GM23338 (cell line): Measurements from ENCODE around the gene STPG1. TPM values are rescaled to one million over a fixed set of nuclear protein-coding genes. Genes with fewer than 3 reads are reported as not detected.
A peak's percentile ranks its signal among the peaks of the same experiment; 100 is the strongest.

ENCODE experiments used
- ATAC-seq: fragments of 200-7000 bp; cut with Tn5 transposase; 3 replicates; pipeline ENCODE4 v1.9.1; 2020
- DNase-seq: peaks from one replicate; pipeline ENCODE4 v3.0.0-alpha.2; 2015; ENCODE audit warnings: low spot score
- H2AFZ ChIP-seq: fragments of 200-600 bp; sonication (generic); 2 replicates; pipeline ENCODE4 v1.8.0; 2016; ENCODE audit warnings: antibody characterized with exemption, mild to moderate bottlenecking, moderate library complexity
- H3F3A ChIP-seq: fragments of 200-600 bp; sonication (generic); replicated peaks from 2 replicates; pipeline ENCODE4 v1.8.0; 2017; ENCODE audit warnings: antibody characterized with exemption, mixed run types, low read depth
- H3K27ac ChIP-seq: fragments of 200-600 bp; sonication (generic); 2 replicates; pipeline ENCODE4 v1.6.1; 2016; ENCODE audit warnings: low read depth
- H3K27me3 ChIP-seq: fragments of 200-600 bp; sonication (generic); 2 replicates; pipeline ENCODE4 v1.8.0; 2016; ENCODE audit warnings: mild to moderate bottlenecking, mixed run types, moderate library complexity; ENCODE audit not compliant: insufficient read depth
- H3K36me3 ChIP-seq: fragments of 200-600 bp; sonication (generic); 2 replicates; pipeline ENCODE4 v1.8.0; 2016; ENCODE audit warnings: mild to moderate bottlenecking; ENCODE audit not compliant: insufficient read depth
- H3K4me1 ChIP-seq: fragments of 200-600 bp; sonication (generic); 2 replicates; pipeline ENCODE4 v1.8.0; 2016; ENCODE audit warnings: mild to moderate bottlenecking, moderate library complexity; ENCODE audit not compliant: insufficient read depth
- H3K4me2 ChIP-seq: fragments of 200-600 bp; sonication (generic); 2 replicates; pipeline ENCODE4 v1.7.1; 2017; ENCODE audit warnings: mixed run types
- H3K4me3 ChIP-seq: fragments of 200-600 bp; sonication (generic); 2 replicates; pipeline ENCODE4 v1.6.1; 2016; ENCODE audit warnings: mixed run types
- H3K79me2 ChIP-seq: fragments of 200-600 bp; sonication (generic); replicated peaks from 2 replicates; pipeline ENCODE4 v1.8.0; 2017; ENCODE audit warnings: mild to moderate bottlenecking; ENCODE audit not compliant: insufficient read depth
- H3K9me2 ChIP-seq: fragments of 200-600 bp; sonication (generic); 2 replicates; pipeline ENCODE4 v1.8.0; 2017; ENCODE audit not compliant: insufficient read depth
- H4K20me1 ChIP-seq: fragments of 200-600 bp; sonication (generic); replicated peaks from 2 replicates; pipeline ENCODE4 v1.8.0; 2017; ENCODE audit warnings: mild to moderate bottlenecking; ENCODE audit not compliant: insufficient read depth
- H3K27ac Mint-ChIP-seq: 2 replicates; pipeline ENCODE4 v1.8.0; 2020; ENCODE audit warnings: inconsistent platforms, mild to moderate bottlenecking, moderate library complexity, mixed read lengths
- H3K27me3 Mint-ChIP-seq: 3 replicates; pipeline ENCODE4 v1.8.0; 2022; ENCODE audit warnings: low read depth, mild to moderate bottlenecking, moderate library complexity, mixed read lengths, inconsistent platforms; ENCODE audit not compliant: insufficient read depth, poor library complexity
- H3K36me3 Mint-ChIP-seq: 3 replicates; pipeline ENCODE4 v1.8.0; 2021; ENCODE audit warnings: low read depth, mild to moderate bottlenecking, inconsistent platforms, moderate library complexity, mixed read lengths
- H3K4me1 Mint-ChIP-seq: 3 replicates; pipeline ENCODE4 v1.8.0; 2020; ENCODE audit warnings: mild to moderate bottlenecking, inconsistent platforms, mixed read lengths
- H3K4me3 Mint-ChIP-seq: 3 replicates; pipeline ENCODE4 v1.8.0; 2021; ENCODE audit warnings: moderate library complexity, mild to moderate bottlenecking, inconsistent platforms, mixed read lengths
- H3K9me3 Mint-ChIP-seq: 3 replicates; pipeline ENCODE4 v1.8.0; 2020; ENCODE audit warnings: moderate library complexity, mild to moderate bottlenecking, inconsistent platforms, mixed read lengths
- ETS1 ChIP-seq: IDR thresholded peaks from 2 replicates; pipeline ENCODE4 v1.6.1; 2016; ENCODE audit warnings: antibody characterized with exemption
- EZH2phosphoT487 ChIP-seq: fragments of 200-600 bp; sonication (generic); IDR thresholded peaks from one replicate; pipeline ENCODE4 v1.8.1; 2018; ENCODE audit warnings: antibody characterized with exemption; ENCODE audit not compliant: unreplicated experiment
- JUNB ChIP-seq: IDR thresholded peaks from one replicate; pipeline ENCODE4 v1.6.1; 2016; ENCODE audit warnings: antibody characterized with exemption; ENCODE audit not compliant: unreplicated experiment
- POLR2AphosphoS5 ChIP-seq: IDR thresholded peaks from 2 replicates; pipeline ENCODE4 v1.6.1; 2016; ENCODE audit warnings: antibody characterized with exemption, low read depth
- STAT1 ChIP-seq: IDR thresholded peaks from one replicate; pipeline ENCODE4 v1.6.1; 2016; ENCODE audit warnings: antibody characterized with exemption; ENCODE audit not compliant: unreplicated experiment
- ZNF114 ChIP-seq: fragments of 250-450 bp; sonication (Bioruptor Pico); IDR thresholded peaks from 2 replicates; pipeline ENCODE4 v1.5.0; 2020; ENCODE audit warnings: mild to moderate bottlenecking, moderate library complexity
- polyA plus RNA-seq: library from polyadenylated mRNA; unstranded; fragments of >200 nt; fragmentation: Nextera tagmentation; extraction: Ambion mirVana; gene quantifications from 2 replicates; pipeline ENCODE4 v1.2.1, GENCODE V29; 2016
- total RNA-seq: library from RNA; depleted of rRNA; stranded (reverse); fragments of >200 nt; shearing (Covaris generic); gene quantifications from 2 replicates; pipeline ENCODE4 v1.2.3, GENCODE V29; 2014
- TF ChIP-seq, protein P1 (sequence below): fragments of 250-450 bp; sonication (Bioruptor Pico); IDR thresholded peaks from 2 replicates; pipeline ENCODE4 v1.5.0; 2020; ENCODE audit warnings: mild to moderate bottlenecking, moderate library complexity
- TF ChIP-seq, protein P2 (sequence below), 2 experiments: fragments of 200-600 bp in 1 of 2; sonication (generic) in 1 of 2; conservative IDR thresholded peaks; 2 replicates each; pipeline versions ENCODE4 v1.5.1 to v1.6.1; 2016 to 2017; ENCODE audit warnings: antibody characterized with exemption in 2 of 2, low read depth in 2 of 2, mild to moderate bottlenecking in 2 of 2, moderate library complexity in 1 of 2
- TF ChIP-seq, protein P3 (sequence below): IDR thresholded peaks from one replicate; pipeline ENCODE4 v1.6.1; 2018; ENCODE audit warnings: antibody characterized with exemption; ENCODE audit not compliant: unreplicated experiment

The STPG1 gene
- total and polyA plus RNA-seq, 2 experiments from 2014 or later, result 8.2 to 11.4 TPM

- TF ChIP-seq, protein P1, sequence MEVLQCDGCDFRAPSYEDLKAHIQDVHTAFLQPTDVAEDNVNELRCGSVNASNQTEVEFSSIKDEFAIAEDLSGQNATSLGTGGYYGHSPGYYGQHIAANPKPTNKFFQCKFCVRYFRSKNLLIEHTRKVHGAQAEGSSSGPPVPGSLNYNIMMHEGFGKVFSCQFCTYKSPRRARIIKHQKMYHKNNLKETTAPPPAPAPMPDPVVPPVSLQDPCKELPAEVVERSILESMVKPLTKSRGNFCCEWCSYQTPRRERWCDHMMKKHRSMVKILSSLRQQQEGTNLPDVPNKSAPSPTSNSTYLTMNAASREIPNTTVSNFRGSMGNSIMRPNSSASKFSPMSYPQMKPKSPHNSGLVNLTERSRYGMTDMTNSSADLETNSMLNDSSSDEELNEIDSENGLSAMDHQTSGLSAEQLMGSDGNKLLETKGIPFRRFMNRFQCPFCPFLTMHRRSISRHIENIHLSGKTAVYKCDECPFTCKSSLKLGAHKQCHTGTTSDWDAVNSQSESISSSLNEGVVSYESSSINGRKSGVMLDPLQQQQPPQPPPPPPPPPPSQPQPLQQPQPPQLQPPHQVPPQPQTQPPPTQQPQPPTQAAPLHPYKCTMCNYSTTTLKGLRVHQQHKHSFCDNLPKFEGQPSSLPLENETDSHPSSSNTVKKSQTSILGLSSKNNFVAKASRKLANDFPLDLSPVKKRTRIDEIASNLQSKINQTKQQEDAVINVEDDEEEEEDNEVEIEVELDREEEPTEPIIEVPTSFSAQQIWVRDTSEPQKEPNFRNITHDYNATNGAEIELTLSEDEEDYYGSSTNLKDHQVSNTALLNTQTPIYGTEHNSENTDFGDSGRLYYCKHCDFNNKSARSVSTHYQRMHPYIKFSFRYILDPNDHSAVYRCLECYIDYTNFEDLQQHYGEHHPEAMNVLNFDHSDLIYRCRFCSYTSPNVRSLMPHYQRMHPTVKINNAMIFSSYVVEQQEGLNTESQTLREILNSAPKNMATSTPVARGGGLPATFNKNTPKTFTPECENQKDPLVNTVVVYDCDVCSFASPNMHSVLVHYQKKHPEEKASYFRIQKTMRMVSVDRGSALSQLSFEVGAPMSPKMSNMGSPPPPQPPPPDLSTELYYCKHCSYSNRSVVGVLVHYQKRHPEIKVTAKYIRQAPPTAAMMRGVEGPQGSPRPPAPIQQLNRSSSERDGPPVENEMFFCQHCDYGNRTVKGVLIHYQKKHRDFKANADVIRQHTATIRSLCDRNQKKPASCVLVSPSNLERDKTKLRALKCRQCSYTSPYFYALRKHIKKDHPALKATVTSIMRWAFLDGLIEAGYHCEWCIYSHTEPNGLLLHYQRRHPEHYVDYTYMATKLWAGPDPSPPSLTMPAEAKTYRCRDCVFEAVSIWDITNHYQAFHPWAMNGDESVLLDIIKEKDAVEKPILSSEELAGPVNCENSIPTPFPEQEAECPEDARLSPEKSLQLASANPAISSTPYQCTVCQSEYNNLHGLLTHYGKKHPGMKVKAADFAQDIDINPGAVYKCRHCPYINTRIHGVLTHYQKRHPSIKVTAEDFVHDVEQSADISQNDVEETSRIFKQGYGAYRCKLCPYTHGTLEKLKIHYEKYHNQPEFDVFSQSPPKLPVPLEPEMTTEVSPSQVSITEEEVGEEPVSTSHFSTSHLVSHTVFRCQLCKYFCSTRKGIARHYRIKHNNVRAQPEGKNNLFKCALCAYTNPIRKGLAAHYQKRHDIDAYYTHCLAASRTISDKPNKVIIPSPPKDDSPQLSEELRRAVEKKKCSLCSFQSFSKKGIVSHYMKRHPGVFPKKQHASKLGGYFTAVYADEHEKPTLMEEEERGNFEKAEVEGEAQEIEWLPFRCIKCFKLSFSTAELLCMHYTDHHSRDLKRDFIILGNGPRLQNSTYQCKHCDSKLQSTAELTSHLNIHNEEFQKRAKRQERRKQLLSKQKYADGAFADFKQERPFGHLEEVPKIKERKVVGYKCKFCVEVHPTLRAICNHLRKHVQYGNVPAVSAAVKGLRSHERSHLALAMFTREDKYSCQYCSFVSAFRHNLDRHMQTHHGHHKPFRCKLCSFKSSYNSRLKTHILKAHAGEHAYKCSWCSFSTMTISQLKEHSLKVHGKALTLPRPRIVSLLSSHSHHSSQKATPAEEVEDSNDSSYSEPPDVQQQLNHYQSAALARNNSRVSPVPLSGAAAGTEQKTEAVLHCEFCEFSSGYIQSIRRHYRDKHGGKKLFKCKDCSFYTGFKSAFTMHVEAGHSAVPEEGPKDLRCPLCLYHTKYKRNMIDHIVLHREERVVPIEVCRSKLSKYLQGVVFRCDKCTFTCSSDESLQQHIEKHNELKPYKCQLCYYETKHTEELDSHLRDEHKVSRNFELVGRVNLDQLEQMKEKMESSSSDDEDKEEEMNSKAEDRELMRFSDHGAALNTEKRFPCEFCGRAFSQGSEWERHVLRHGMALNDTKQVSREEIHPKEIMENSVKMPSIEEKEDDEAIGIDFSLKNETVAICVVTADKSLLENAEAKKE (CRISPR knock-in tag), result no peak
- TF ChIP-seq, protein P2, sequence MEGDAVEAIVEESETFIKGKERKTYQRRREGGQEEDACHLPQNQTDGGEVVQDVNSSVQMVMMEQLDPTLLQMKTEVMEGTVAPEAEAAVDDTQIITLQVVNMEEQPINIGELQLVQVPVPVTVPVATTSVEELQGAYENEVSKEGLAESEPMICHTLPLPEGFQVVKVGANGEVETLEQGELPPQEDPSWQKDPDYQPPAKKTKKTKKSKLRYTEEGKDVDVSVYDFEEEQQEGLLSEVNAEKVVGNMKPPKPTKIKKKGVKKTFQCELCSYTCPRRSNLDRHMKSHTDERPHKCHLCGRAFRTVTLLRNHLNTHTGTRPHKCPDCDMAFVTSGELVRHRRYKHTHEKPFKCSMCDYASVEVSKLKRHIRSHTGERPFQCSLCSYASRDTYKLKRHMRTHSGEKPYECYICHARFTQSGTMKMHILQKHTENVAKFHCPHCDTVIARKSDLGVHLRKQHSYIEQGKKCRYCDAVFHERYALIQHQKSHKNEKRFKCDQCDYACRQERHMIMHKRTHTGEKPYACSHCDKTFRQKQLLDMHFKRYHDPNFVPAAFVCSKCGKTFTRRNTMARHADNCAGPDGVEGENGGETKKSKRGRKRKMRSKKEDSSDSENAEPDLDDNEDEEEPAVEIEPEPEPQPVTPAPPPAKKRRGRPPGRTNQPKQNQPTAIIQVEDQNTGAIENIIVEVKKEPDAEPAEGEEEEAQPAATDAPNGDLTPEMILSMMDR (conservative IDR thresholded peaks at IDR 0.05; ENCODE audit: low read depth in 2 of 2), result no peak
- no peak for TF ChIP-seq ZNF114 (CRISPR knock-in tag)
Observed at GRCh38 chr1:24329797-24330543, 83.6 kb downstream of the STPG1 start (continued).

- Mint-ChIP-seq H3K36me3 (no peaks in the 10 kb centered on the region), H3K4me1 (peaks cover 19% of the 10 kb centered on the region), H3K9me3 (no peaks in the 10 kb centered on the region), H3K4me3 (no peak overlapping the region), H3K27me3 (peaks cover 11% of the 10 kb centered on the region), H3K27ac (no peak overlapping the region)
- no peaks in the 10 kb centered on the region for H3K27me3 ChIP-seq
- H3K9me2 ChIP-seq, result no peaks in the 10 kb centered on the region; the same call in 1 of the 2 replicates
- no peaks in the 10 kb centered on the region for H3K36me3 ChIP-seq
- DNase-seq (no peak), ATAC-seq (peak; percentile 33; the same call in 1 of the 3 replicates)
- peaks cover 14% of the 10 kb centered on the region for H3K4me1 ChIP-seq
- H4K20me1 ChIP-seq, result no peaks in the 10 kb centered on the region
- no peaks in the 10 kb centered on the region for H3F3A ChIP-seq
- no peak overlapping the region for H3K4me2 ChIP-seq
- no peaks in the 10 kb centered on the region for H3K79me2 ChIP-seq
- H3K4me3 ChIP-seq, result no peak overlapping the region
- H3K27ac ChIP-seq, result no peak overlapping the region
- H2AFZ ChIP-seq, result no peak overlapping the region
- TF ChIP-seq, protein P2 (conservative IDR thresholded peaks at IDR 0.05; ENCODE audit: low read depth in 2 of 2), result no peak
- no peak for TF ChIP-seq EZH2phosphoT487
- TF ChIP-seq ETS1, result no peak
- no peak for TF ChIP-seq POLR2AphosphoS5
- TF ChIP-seq STAT1, result no peak
- no peak for TF ChIP-seq JUNB
- TF ChIP-seq, protein P3, sequence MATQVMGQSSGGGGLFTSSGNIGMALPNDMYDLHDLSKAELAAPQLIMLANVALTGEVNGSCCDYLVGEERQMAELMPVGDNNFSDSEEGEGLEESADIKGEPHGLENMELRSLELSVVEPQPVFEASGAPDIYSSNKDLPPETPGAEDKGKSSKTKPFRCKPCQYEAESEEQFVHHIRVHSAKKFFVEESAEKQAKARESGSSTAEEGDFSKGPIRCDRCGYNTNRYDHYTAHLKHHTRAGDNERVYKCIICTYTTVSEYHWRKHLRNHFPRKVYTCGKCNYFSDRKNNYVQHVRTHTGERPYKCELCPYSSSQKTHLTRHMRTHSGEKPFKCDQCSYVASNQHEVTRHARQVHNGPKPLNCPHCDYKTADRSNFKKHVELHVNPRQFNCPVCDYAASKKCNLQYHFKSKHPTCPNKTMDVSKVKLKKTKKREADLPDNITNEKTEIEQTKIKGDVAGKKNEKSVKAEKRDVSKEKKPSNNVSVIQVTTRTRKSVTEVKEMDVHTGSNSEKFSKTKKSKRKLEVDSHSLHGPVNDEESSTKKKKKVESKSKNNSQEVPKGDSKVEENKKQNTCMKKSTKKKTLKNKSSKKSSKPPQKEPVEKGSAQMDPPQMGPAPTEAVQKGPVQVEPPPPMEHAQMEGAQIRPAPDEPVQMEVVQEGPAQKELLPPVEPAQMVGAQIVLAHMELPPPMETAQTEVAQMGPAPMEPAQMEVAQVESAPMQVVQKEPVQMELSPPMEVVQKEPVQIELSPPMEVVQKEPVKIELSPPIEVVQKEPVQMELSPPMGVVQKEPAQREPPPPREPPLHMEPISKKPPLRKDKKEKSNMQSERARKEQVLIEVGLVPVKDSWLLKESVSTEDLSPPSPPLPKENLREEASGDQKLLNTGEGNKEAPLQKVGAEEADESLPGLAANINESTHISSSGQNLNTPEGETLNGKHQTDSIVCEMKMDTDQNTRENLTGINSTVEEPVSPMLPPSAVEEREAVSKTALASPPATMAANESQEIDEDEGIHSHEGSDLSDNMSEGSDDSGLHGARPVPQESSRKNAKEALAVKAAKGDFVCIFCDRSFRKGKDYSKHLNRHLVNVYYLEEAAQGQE, result no peak
Observed at GRCh38 chr1:24329331-24329730, 84.3 kb downstream of the STPG1 start.
